Measurements from ENCODE around the gene IQCE. TPM values are rescaled to one million over a fixed set of nuclear protein-coding genes. Genes with fewer than 3 reads are reported as not detected.

The IQCE gene
- total RNA-seq, 1 donor from 2014 or later = 12.0 TPM

GRCh38 chr7:2646680-2647571 is 88.1 kb downstream of the IQCE start:
- Mint-ChIP-seq H3K36me3 (ENCODE audit: unreplicated experiment) (no peaks in the 10 kb centered on the region), H3K9me3 (ENCODE audit: unreplicated experiment) (peaks cover 2% of the 10 kb centered on the region), H3K27ac (ENCODE audit: unreplicated experiment) (no peak overlapping the region), H3K4me1 (ENCODE audit: low read depth, unreplicated experiment) (peaks cover 15% of the 10 kb centered on the region), H3K27me3 (ENCODE audit: unreplicated experiment) (peaks cover 4% of the 10 kb centered on the region), H3K4me3 (ENCODE audit: unreplicated experiment) (no peak overlapping the region)
- no peak for TF ChIP-seq CTCF (IDR thresholded peaks at IDR 0.05; ENCODE audit: partially characterized antibody, unreplicated experiment)
- no peak for DNase-seq

- Mint-ChIP-seq H3K4me3 (ENCODE audit: unreplicated experiment) (no peak overlapping the region), H3K9me3 (ENCODE audit: unreplicated experiment) (peaks cover 4% of the 10 kb centered on the region), H3K27ac (ENCODE audit: unreplicated experiment) (no peak overlapping the region), H3K27me3 (ENCODE audit: unreplicated experiment) (peaks cover 4% of the 10 kb centered on the region), H3K36me3 (ENCODE audit: unreplicated experiment) (no peaks in the 10 kb centered on the region), H3K4me1 (ENCODE audit: low read depth, unreplicated experiment) (peaks cover 19% of the 10 kb centered on the region)
- no peak for DNase-seq
- no peak for TF ChIP-seq CTCF (IDR thresholded peaks at IDR 0.05; ENCODE audit: partially characterized antibody, unreplicated experiment)
These were observed 88.9 kb downstream of the IQCE start for GRCh38 chr7:2647594-2648172.

GRCh38 chr7:2649139-2649838 is 90.5 kb downstream of the IQCE start:
- TF ChIP-seq CTCF (IDR thresholded peaks at IDR 0.05; ENCODE audit: partially characterized antibody, unreplicated experiment) = no peak
- Mint-ChIP-seq H3K27ac (ENCODE audit: unreplicated experiment) (no peak overlapping the region), H3K4me1 (ENCODE audit: low read depth, unreplicated experiment) (peaks cover 19% of the 10 kb centered on the region), H3K36me3 (ENCODE audit: unreplicated experiment) (no peaks in the 10 kb centered on the region), H3K4me3 (ENCODE audit: unreplicated experiment) (no peak overlapping the region), H3K27me3 (ENCODE audit: unreplicated experiment) (peaks cover 6% of the 10 kb centered on the region), H3K9me3 (ENCODE audit: unreplicated experiment) (peaks cover 4% of the 10 kb centered on the region)
- DNase-seq = no peak

GRCh38 chr7:2649991-2650390 is 91.2 kb downstream of the IQCE start:
- H3K27me3 Mint-ChIP-seq (ENCODE audit: unreplicated experiment) = peaks cover 6% of the 10 kb centered on the region
- no peak for TF ChIP-seq CTCF (IDR thresholded peaks at IDR 0.05; ENCODE audit: partially characterized antibody, unreplicated experiment)
- no peaks in the 10 kb centered on the region for H3K36me3 Mint-ChIP-seq (ENCODE audit: unreplicated experiment)
- peak overlapping the region; percentile 33 for H3K27ac Mint-ChIP-seq (ENCODE audit: unreplicated experiment)
- no peak overlapping the region for H3K4me3 Mint-ChIP-seq (ENCODE audit: unreplicated experiment)
- H3K4me1 Mint-ChIP-seq (ENCODE audit: low read depth, unreplicated experiment) = peaks cover 16% of the 10 kb centered on the region
- DNase-seq = no peak
- H3K9me3 Mint-ChIP-seq (ENCODE audit: unreplicated experiment) = peaks cover 4% of the 10 kb centered on the region

Measured in glutamatergic neuron (in vitro differentiated cells).